22Rv1 (cell line): ENCODE results near the gene GSTO2.

ENCODE experiments used
- ZFX ChIP-seq: fragments of 450-650 bp; IDR thresholded peaks from 2 replicates; pipeline ENCODE4 v1.6.1; 2017; ENCODE audit warnings: antibody characterized with exemption, borderline replicate concordance
- TF ChIP-seq, protein P1 (sequence below): fragments of 450-650 bp; IDR thresholded peaks from 2 replicates; pipeline ENCODE4 v1.5.1; 2017; ENCODE audit warnings: mild to moderate bottlenecking

DNA sequence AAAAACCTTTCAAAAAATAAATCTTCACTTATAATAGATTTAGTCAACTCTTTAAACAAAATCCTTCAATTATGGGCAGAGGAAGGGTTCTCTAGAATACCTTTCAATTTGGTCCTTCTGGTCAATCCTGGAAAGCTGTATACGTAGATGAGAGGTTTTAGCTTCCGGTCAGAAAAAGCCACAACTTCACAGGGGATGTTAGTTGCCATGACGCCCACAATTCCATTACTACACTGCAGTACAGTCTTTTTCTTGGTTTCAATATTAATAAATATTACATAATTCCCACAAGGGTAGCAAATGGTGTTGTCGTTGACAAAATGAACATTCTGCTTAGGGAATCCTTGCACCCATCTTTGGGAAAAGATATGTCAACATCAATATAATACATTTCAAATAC, 38.5 kb upstream of the GSTO2 start:
- TF ChIP-seq, protein P1, sequence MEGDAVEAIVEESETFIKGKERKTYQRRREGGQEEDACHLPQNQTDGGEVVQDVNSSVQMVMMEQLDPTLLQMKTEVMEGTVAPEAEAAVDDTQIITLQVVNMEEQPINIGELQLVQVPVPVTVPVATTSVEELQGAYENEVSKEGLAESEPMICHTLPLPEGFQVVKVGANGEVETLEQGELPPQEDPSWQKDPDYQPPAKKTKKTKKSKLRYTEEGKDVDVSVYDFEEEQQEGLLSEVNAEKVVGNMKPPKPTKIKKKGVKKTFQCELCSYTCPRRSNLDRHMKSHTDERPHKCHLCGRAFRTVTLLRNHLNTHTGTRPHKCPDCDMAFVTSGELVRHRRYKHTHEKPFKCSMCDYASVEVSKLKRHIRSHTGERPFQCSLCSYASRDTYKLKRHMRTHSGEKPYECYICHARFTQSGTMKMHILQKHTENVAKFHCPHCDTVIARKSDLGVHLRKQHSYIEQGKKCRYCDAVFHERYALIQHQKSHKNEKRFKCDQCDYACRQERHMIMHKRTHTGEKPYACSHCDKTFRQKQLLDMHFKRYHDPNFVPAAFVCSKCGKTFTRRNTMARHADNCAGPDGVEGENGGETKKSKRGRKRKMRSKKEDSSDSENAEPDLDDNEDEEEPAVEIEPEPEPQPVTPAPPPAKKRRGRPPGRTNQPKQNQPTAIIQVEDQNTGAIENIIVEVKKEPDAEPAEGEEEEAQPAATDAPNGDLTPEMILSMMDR: no peak
- TF ChIP-seq ZFX: no peak
